CD4-positive, alpha-beta T cell treated with Interleukin-12 subunit alpha and Interleukin-12 subunit beta, for 1 hour (primary cell): ENCODE data around the gene PDZD7.
"Not testable (repeated sequence)": the region's sequence is repeated elsewhere in the genome, so short reads cannot be mapped to it uniquely, and the experiment has no call there.

ENCODE experiments used
- DNase-seq: peaks from one replicate; pipeline ENCODE4 v3.0.0-alpha.2; 2020

Gene PDZD7

GRCh38 chr10:100980711-100981110 is 50.2 kb downstream of the PDZD7 start:
- DNase-seq: no peak

GRCh38 chr10:100980311-100980710 is 50.6 kb downstream of the PDZD7 start:
- no peak for DNase-seq

GRCh38 chr10:100979791-100980272 is 51.1 kb downstream of the PDZD7 start:
- no peak for DNase-seq

GRCh38 chr10:100978901-100979195 is 52.1 kb downstream of the PDZD7 start:
- DNase-seq: no peak

DNA sequence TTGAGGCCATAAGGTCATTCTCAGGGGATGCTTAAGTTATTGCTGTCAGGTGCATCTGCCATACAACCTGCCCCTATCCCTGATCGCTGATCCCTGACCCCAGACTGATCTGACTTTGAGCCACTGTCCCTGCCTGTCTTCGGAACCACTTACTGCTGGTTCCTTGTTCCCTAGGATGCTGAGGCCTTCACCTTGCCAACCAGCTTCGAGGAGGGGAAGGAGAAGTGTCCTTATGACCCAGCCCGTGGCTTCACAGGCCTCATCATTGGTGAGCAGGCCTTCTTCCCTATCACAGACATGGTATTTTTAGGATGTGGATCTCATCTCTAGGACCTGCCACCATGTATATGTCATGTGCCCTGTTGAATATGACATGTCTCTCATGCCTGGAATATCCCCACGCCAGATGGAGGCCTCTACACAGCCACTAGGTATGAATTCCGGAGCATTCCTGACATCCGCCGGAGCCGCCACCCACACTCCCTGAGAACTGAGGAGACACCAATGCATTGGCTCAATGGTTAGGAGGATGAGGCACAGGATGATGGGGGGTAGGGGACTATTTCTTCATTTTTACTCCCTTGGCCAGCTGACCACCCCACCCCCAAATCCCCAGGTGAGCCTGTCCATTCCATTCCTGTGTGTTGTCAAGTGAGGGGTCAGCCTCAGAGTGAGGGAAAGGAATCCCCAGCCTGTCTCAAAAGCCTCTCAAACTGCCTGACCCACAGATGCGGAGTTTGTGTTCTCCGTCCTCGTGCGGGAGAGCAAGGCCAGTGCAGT is 52.6 kb downstream of the PDZD7 start:
- DNase-seq: no peak

GRCh38 chr10:100977436-100977835 is 53.5 kb downstream of the PDZD7 start:
- DNase-seq: no peak

- no peak for DNase-seq
These were observed 54.0 kb downstream of the PDZD7 start for GRCh38 chr10:100976906-100977305.

DNA sequence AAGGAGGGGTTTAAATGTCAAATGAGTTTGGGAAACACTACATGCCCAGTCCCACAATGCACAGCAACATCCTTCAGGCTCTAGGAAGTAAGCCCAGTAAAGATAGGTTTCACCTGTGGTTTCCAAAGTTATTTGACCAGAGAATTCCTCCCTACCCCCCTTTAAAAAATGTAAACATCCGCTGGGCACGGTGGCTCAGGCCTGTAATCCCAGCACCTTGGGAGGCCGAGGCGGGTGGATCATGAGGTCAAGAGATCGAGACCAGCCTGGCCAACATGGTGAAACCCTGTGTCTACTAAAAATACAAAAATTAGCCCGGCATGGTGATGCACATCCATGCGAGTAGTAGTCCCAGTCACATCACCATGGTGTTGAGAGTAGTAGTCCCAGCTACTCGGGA is 55.5 kb downstream of the PDZD7 start:
- not testable (repeated sequence) for DNase-seq

DNA sequence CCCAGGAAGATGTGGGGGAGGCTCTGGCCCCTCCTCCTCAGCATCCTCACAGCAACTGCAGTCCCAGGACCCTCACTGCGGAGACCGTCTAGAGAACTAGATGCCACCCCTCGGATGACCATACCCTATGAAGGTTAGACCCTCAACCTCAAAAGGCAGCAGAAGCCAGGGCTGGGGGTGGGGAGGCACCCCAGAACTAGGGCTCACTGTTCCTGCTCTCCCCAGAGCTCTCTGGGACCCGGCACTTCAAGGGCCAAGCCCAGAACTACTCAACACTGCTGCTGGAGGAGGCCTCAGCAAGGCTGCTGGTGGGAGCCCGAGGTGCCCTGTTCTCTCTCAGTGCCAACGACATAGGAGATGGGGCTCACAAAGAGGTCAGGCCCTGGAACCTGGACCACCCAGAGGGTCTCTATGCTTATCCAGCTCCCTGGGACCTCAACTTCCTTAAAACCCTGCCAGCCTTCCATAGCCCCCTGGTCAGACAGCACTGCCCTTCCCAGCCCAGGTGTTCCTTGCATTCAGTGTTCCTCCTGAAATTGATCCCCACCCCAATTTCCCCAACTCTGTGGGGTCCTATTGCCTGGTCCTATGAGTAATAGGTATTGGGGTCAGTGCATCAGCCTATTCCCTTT is 57.9 kb downstream of the PDZD7 start:
- DNase-seq: no peak

DNA sequence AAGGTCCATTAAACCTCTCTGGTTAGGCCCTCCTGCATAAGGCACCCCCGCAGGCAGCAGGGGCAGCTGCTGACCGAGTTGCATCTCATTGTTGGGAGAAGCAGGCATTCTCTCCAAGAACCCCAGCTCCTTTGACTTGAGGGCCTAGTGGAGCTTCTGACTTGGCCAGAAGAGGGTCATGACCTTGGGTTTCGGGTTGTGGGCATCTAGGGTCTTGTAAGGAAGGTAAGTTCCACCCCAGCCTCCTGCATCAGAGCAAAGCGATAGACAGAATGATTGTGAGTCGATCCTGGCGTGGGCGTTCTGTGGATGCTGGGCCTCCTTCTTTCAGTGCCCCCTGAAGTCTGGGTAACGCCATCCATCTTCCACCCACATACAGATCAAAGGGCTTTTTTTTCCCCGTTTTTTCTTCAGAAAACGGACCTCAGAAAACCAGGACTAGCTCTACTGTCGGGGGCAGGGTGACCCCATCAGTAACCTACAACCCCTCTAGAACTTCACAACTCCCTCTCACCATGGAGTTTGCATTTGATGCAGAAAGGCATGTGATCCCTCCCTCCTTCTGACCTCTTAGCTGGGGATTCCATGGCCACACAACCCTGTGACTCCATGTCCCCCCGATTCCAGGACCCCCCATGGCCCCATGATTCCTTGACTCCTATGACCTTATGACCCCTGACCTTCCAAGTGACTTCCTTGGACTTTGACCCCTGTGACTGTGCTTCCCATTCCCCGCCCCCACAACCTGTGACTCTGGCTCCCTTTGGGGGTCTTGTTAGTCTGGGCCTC is 58.6 kb downstream of the PDZD7 start:
- DNase-seq: no peak

- no peak for DNase-seq
These were observed 59.8 kb downstream of the PDZD7 start for GRCh38 chr10:100970914-100971811.

DNA sequence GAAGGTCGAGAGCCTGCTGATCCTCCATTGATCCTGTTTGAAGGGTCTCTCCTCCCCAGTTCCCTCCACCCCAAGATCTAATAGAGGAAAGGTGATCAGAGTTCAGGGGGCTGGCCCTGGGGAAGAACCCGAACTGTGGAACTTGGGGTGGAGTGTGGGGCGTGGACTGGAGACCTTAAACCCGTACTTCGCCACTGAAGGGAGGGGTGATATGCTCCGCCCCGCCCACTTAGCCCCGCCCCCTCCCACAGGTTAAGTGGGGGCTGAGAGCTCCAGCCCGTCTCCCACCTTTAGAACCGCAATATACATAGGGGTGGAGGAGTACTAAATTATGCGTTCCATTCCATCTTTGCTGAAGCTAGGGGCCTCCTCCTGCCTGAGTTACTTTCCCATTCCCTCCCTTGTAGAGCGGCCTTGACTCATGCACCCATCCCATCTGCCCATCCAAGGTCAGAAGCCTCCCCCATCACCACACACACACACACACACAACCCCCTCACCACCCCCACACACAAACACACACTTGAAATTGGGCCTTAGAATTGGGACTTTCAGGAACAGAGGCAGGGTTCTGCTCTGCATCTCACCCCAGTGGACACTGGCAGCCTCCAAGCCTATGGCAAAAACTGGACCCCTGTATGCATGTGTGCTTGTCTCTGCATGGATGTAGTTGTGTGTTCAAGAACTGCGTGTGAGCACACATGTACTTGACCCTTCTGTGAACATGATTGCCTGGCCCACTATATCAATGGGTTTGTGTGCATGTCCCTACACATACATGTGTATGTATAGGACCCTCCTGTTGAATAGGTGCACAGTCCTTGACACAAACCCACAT is 60.6 kb downstream of the PDZD7 start:
- DNase-seq: peak; percentile 50

DNA sequence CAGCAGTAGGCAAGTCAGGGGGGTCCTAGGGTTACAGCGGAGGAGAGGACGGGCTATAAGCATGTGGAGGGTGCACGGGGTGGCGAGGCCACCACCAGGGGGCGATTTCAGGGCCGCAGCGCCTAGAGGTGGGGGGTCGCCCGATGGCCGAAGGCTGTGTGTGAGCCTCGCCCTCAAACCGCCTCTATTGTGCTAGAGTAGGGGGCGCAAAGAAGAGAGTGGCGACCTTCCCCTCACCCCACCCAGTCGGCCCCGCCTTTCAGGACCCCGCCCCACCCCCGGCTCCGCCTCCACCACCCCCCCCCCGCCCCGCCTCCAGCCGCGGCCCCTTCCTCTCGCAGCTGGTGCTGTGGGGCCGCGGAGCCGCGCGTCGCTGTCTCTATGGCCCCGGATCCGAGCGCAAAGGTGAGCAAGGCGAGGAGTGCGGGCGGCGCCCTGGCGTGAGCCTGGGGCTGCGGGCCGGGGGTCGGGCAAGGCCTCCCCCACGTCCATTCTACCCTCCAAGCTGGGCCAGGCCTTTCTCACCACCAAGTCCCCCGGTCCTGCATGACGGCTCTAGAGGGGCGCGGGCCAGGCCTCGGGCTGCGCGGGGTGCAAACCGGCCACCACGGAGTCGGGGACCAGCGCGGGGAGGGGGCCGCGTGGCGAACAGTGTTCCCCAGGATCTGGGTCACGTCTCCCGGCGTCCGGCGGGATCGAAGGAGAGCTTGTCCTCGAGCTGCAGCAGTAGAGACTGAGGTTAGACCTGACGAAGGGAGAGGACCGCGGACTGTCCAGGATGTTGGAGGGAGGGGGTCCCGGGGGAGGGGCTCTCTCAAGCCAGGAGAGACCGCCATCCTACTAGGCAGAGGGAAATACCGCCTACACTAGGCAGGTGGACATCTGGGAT is 61.5 kb downstream of the PDZD7 start, which contains the start of gene SEMA4G:
Gene SEMA4G (plus strand): TSS at position 318 of the 889 bp plus-strand sequence. CDS start 3,409 bp downstream, outside the sequence.
- peak; percentile 46 for DNase-seq

- DNase-seq: no peak
These were observed 62.1 kb downstream of the PDZD7 start for GRCh38 chr10:100968863-100969186.

- no peak for DNase-seq
These were observed 62.7 kb downstream of the PDZD7 start for GRCh38 chr10:100968062-100968736.

DNA sequence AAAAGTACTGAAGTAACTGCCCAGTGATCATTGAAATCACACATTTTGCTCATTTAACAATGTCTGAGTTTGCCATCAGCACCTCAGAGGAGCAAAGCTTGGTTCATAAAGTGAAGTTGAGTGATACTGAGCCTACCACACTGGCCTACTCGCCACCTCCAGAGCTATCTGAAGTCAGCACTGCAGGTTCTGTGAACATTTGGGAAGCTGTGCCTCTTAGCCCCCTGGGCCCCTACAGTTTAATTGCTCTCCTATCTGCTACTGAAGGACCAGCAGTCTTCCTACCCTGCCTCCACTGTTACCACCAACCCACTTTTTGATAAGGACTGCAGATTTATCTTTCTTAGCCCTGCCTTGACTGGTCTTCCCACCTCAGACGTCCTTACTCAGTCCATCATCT is 63.6 kb downstream of the PDZD7 start:
- no peak for DNase-seq

- DNase-seq: no peak
These were observed 64.0 kb downstream of the PDZD7 start for GRCh38 chr10:100966887-100967286.

DNA sequence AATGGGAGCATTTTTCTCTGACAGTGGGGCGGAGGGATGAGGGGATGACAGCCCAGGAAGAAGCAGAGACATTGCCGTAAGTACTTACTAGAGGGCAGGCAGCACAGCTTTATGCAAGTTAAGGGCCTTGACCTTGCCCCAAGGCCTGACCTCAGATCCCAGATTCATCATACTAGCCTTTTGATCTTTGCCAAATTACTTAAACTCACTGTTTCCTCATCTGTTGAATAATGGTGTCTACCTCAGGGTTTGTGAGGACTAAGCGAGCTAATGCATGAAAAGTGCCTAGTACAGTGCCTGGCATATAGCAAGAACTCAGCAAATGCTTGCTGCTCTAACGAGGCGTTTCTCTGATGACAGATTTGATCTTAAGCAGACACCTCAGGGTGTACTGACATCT is 65.1 kb downstream of the PDZD7 start:
- no peak for DNase-seq

- DNase-seq: no peak
These were observed 67.1 kb downstream of the PDZD7 start for GRCh38 chr10:100963826-100964225.
